ENCODE results near the gene ATF6B. TPM values are rescaled to one million over a fixed set of nuclear protein-coding genes. Genes with fewer than 3 reads are reported as not detected.

Gene ATF6B
- total and polyA plus RNA-seq, 2 of the 13 experiments (the other 11 are each of a cell fraction or from before 2014, with no cell fraction given), result 18.1 to 44.0 TPM

GRCh38 chr6:32097364-32097763 is 30.7 kb downstream of the ATF6B start:
- WGBS (ENCODE audit: low lambda C conversion rate), result 100% methylated on average over 2 of the region's 3 CpGs
- Histone ChIP-seq H3K27ac (ENCODE audit: extremely low read length, insufficient read depth, low read length) (no peak overlapping the region), H3K27me3 (ENCODE audit: control insufficient read depth in 1 of 2, insufficient read depth in 2 of 2, low read length in 2 of 2) (peaks cover 21 to 59% of the 10 kb centered on the region in 2 experiments), H3K36me3 (replicated peaks in 1 of 2; ENCODE audit: control insufficient read depth in 1 of 2, insufficient read depth in 2 of 2, low read length in 2 of 2) (no peaks in the 10 kb centered on the region), H3K9ac (ENCODE audit: insufficient read depth, low read depth, low read length) (no peak overlapping the region), H3K79me2 (ENCODE audit: insufficient read depth, low read length) (no peaks in the 10 kb centered on the region), H3K4me3 (replicated peaks in 1 of 3; ENCODE audit: insufficient read depth in 1 of 3, low read depth in 2 of 3, low read length in 3 of 3) (no peak overlapping the region), H3K4me1 (ENCODE audit: insufficient read depth, low read length) (peaks cover 11% of the 10 kb centered on the region; the same call in 1 of the 2 replicates), H4K20me1 (ENCODE audit: insufficient read depth, low read length) (no peaks in the 10 kb centered on the region), H3K4me2 (ENCODE audit: low read depth, low read length) (no peak overlapping the region), H2AFZ (ENCODE audit: low read length) (no peak overlapping the region), H3K9me3 (ENCODE audit: low read length) (no peaks in the 10 kb centered on the region)
- ATAC-seq, result peak; percentile 26
- no peak for DNase-seq (ENCODE audit: low spot score)
- intact Hi-C loops (cut with micrococcal nuclease; ENCODE audit: unreplicated experiment) (no loop called here), in situ Hi-C loops (cut with HindIII; ENCODE audit: extremely low pct_ligation_motif_present, low pct_unique_long_range_greater_than_20kb) (loop anchor here (25.0 kb wide), 1 partner anchor 690 kb away; no protein-coding TSS in a partner anchor)
- ChIA-PET POLR2A (interaction anchor here (1.6 kb wide), 1 partner anchor 9 kb away, joined by 5 read pairs; no protein-coding TSS in a partner anchor), CTCF (ENCODE audit: low intra/inter-chr PET ratio, low total read pairs) (no interaction called here)
- TF ChIP-seq CEBPZ (IDR thresholded peaks at IDR 0.05; ENCODE audit: low read length), result no peak
- 0 out of 2 replicates have a peak, but pooled peaks have one; percentile 2 for TF ChIP-seq THAP9 (CRISPR knock-in tag; IDR thresholded peaks at IDR 0.05; ENCODE audit: borderline replicate concordance)
- BruUV-seq (replicated peaks), result no TSS peak
- FAIRE-seq, result no peak

Data from HepG2 (cell line).